Measurements from ENCODE around the gene CAMTA1.

Gene CAMTA1

DNA sequence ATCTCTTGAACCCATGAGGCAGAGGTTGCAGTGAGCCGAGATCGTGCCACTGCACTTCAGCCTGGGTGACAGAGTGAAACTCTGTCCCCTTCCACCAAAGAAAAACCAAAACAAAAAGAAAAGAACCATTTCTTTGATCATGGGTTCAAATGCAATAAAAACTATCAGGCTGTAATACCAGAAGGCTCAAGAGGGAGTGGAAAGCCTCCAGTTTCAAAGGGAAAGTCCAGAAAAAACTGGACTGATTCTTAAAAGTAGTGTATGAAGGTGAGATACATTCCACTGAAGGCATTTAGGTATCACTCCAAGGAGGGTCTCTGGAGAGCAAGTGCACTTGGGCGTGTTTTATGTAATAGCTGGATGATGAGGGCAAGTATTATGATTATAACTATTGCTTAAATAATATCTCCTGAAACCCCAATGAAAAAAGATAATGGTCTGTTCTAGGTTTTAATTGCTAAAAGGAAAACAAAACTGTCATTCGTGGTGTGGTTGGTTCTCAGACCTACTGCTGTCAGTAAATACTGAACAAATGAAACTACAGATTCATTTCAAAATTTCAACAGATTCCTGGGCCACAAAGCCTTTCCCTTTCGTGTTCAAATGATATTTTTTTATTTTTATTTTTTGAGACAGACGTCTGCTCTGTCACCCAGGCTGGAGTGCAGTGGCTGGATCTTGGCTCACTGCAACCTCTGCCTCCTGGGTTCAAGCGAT lies 6.0 kb upstream of the CAMTA1 start:
- Histone ChIP-seq H3K79me2 (ENCODE audit: control insufficient read depth, insufficient read depth, low read length, poor library complexity) (peaks cover 1% of the 10 kb centered on the region), H3K4me1 (ENCODE audit: control insufficient read depth in 1 of 2, insufficient read depth in 2 of 2, low read length in 2 of 2) (no peaks in the 10 kb centered on the region), H4K8ac (ENCODE audit: low read depth, low read length) (no peak overlapping the region), H3K14ac (ENCODE audit: low read length) (no peak overlapping the region), H3K4me3 (ENCODE audit: low read depth, low read length) (no peak overlapping the region), H3K36me3 (ENCODE audit: control insufficient read depth in 1 of 2, insufficient read depth in 2 of 2, low read length in 2 of 2) (no peaks in the 10 kb centered on the region), H2BK12ac (ENCODE audit: low read length) (no peak overlapping the region), H2AK5ac (ENCODE audit: low read length) (no peak overlapping the region), H2AFZ (ENCODE audit: insufficient read depth, low read length, poor library complexity) (no peak overlapping the region), H3K4me2 (ENCODE audit: low read length) (no peak overlapping the region), H3K79me1 (ENCODE audit: low read length) (peaks cover 3% of the 10 kb centered on the region), H3K9me3 (ENCODE audit: insufficient read depth, low read depth, low read length) (peaks cover 2% of the 10 kb centered on the region), H4K91ac (ENCODE audit: low read depth, low read length) (no peak overlapping the region), H2BK120ac (ENCODE audit: insufficient read depth, low read length, poor library complexity) (no peak overlapping the region), H3K27me3 (ENCODE audit: insufficient read depth, low read length) (no peaks in the 10 kb centered on the region), H2BK5ac (ENCODE audit: low read depth, low read length, poor library complexity) (no peak overlapping the region), H3K27ac (ENCODE audit: low read depth, low read length) (no peak overlapping the region), H3K9ac (ENCODE audit: low read length) (no peak overlapping the region), H3K4ac (ENCODE audit: low read depth, low read length) (no peak overlapping the region), H3K18ac (ENCODE audit: low read length) (no peak overlapping the region), H4K12ac (ENCODE audit: low read depth, low read length) (no peak overlapping the region), H3K23ac (ENCODE audit: low read length) (no peak overlapping the region)
- DNase-seq: no peak
- no CpG with 5 or more reads among the region's 7 CpGs for WGBS (ENCODE audit: extremely low coverage, insufficient coverage, insufficient read length)

DNA sequence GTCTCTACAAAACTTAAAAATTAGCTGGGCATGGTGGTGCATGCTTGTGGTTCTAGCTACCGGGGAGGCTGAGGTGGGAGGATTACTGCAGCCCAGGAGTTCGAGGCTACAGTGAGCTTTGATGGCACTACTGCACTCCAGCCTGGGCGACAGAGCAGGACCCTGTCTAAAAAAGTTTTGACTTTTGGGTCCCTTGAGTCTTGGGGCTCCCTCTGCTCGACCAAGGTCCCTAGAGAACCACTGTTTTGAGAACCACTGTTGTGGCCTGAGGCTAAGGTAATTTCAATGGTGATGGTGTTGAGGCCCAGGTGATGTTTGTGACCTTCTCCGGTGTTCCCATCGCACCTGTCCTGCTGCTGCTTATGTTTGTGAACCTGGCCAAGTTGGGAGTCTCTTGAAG lies 3.1 kb upstream of the CAMTA1 start:
- Histone ChIP-seq H3K36me3 (ENCODE audit: control insufficient read depth in 1 of 2, insufficient read depth in 2 of 2, low read length in 2 of 2) (no peaks in the 10 kb centered on the region), H2AK5ac (ENCODE audit: low read length) (no peak overlapping the region), H3K14ac (ENCODE audit: low read length) (no peak overlapping the region), H2BK120ac (ENCODE audit: insufficient read depth, low read length, poor library complexity) (no peak overlapping the region), H3K18ac (ENCODE audit: low read length) (no peak overlapping the region), H3K9ac (ENCODE audit: low read length) (no peak overlapping the region), H2BK5ac (ENCODE audit: low read depth, low read length, poor library complexity) (no peak overlapping the region), H3K23ac (ENCODE audit: low read length) (no peak overlapping the region), H4K8ac (ENCODE audit: low read depth, low read length) (no peak overlapping the region), H4K91ac (ENCODE audit: low read depth, low read length) (no peak overlapping the region), H3K79me2 (ENCODE audit: control insufficient read depth, insufficient read depth, low read length, poor library complexity) (peaks cover 10% of the 10 kb centered on the region), H3K4me1 (ENCODE audit: control insufficient read depth in 1 of 2, insufficient read depth in 2 of 2, low read length in 2 of 2) (peaks cover 5 to 6% of the 10 kb centered on the region in 2 experiments), H4K12ac (ENCODE audit: low read depth, low read length) (no peak overlapping the region), H3K27ac (ENCODE audit: low read depth, low read length) (no peak overlapping the region), H2BK12ac (ENCODE audit: low read length) (no peak overlapping the region), H3K79me1 (ENCODE audit: low read length) (peaks cover 12% of the 10 kb centered on the region), H2AFZ (ENCODE audit: insufficient read depth, low read length, poor library complexity) (no peak overlapping the region), H3K4ac (ENCODE audit: low read depth, low read length) (no peak overlapping the region), H3K4me2 (ENCODE audit: low read length) (no peak overlapping the region), H3K9me3 (ENCODE audit: insufficient read depth, low read depth, low read length) (no peaks in the 10 kb centered on the region), H3K27me3 (ENCODE audit: insufficient read depth, low read length) (peaks cover 2% of the 10 kb centered on the region), H3K4me3 (ENCODE audit: low read depth, low read length) (no peak overlapping the region)
- DNase-seq: no peak
- no CpG with 5 or more reads among the region's 6 CpGs for WGBS (ENCODE audit: extremely low coverage, insufficient coverage, insufficient read length)

DNA sequence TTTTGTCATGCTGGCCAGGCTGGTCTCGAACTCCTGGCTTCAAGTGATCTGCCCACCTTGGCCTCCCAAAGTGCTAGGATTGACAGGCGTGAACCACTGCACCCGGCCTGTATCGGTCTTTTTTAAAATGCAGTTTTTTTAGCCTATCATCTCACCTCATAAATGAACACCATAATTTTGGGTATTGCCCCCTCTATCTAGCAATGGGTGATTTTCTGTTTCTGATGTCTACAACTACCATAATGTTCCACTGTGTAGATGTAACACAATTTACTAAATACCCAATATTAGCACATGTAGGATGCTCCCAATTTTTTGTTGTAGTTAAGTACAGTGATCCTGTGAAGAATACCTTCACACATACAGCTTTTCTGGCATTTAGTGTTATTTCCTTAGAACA lies 2.0 kb upstream of the CAMTA1 start:
- no peak overlapping the region for H3K4me2 ChIP-seq (ENCODE audit: low read length)
- no peak overlapping the region for H2BK5ac ChIP-seq (ENCODE audit: low read depth, low read length, poor library complexity)
- WGBS (ENCODE audit: extremely low coverage, insufficient coverage, insufficient read length): no CpG with 5 or more reads among the region's 4 CpGs

DNA sequence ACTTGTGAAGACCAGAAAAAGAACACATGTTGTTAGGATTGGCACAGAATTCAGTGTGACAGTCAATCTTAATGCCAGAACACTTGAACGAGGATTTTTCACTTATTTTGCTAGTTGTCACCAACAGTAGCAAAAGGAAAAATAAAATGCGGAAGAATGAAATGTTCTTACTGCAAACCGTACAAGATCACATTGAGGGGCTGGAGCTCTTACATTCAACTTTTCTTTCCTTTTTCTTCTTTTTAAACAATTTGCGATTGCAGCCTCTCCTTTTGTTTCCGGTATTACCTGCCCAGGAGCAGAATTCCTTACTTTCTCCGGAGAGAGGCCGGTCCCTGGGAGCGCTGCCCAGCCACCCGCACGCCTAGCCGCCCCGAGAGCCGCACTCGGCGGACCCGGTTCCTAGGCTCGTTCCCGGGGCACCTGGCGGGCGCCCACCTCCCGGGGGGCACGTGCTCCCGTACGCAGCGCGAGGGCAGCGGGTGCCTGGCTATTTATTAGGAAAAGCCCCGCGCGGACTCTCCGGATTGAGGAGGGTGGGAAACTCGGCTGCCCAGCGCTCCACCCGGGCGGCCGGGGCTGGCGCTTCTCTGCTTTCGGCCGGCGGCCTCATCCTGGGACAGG lies 1.2 kb upstream of the CAMTA1 start:
- peak overlapping the region; percentile 74 for H2BK120ac ChIP-seq (ENCODE audit: insufficient read depth, low read length, poor library complexity)
- peaks cover 2% of the 10 kb centered on the region for H3K27me3 ChIP-seq (ENCODE audit: insufficient read depth, low read length)
- H3K27ac ChIP-seq (ENCODE audit: low read depth, low read length): peak overlapping the region; percentile 93
- no peak overlapping the region for H3K18ac ChIP-seq (ENCODE audit: low read length)
- H2BK12ac ChIP-seq (ENCODE audit: low read length): no peak overlapping the region
- H3K79me2 ChIP-seq (ENCODE audit: control insufficient read depth, insufficient read depth, low read length, poor library complexity): peaks cover 10% of the 10 kb centered on the region
- WGBS (ENCODE audit: extremely low coverage, insufficient coverage, insufficient read length): no CpG with 5 or more reads among the region's 40 CpGs
- H2AK5ac ChIP-seq (ENCODE audit: low read length): no peak overlapping the region
- H3K4me1 ChIP-seq (ENCODE audit: control insufficient read depth in 1 of 2, insufficient read depth in 2 of 2, low read length in 2 of 2): peaks cover 5 to 6% of the 10 kb centered on the region in 2 experiments
- peak overlapping the region; percentile 80 for H4K12ac ChIP-seq (ENCODE audit: low read depth, low read length)
- peak overlapping the region; percentile 75 for H3K9ac ChIP-seq (ENCODE audit: low read length)
- peak overlapping the region; percentile 73 for H2AFZ ChIP-seq (ENCODE audit: insufficient read depth, low read length, poor library complexity)
- peaks cover 12% of the 10 kb centered on the region for H3K79me1 ChIP-seq (ENCODE audit: low read length)
- peak overlapping the region; percentile 41 for H3K14ac ChIP-seq (ENCODE audit: low read length)
- H3K4me2 ChIP-seq (ENCODE audit: low read length): peak overlapping the region; percentile 73
- peak overlapping the region; percentile 26 for H3K4ac ChIP-seq (ENCODE audit: low read depth, low read length)
- peak overlapping the region; percentile 62 for H4K91ac ChIP-seq (ENCODE audit: low read depth, low read length)
- no peak overlapping the region for H3K23ac ChIP-seq (ENCODE audit: low read length)
- DNase-seq: peak in 1 of 2 donors; percentile 60
- H4K8ac ChIP-seq (ENCODE audit: low read depth, low read length): peak overlapping the region; percentile 69
- H3K4me3 ChIP-seq (ENCODE audit: low read depth, low read length): peak overlapping the region; percentile 92
- H3K36me3 ChIP-seq (ENCODE audit: control insufficient read depth in 1 of 2, insufficient read depth in 2 of 2, low read length in 2 of 2): no peaks in the 10 kb centered on the region
- no peaks in the 10 kb centered on the region for H3K9me3 ChIP-seq (ENCODE audit: insufficient read depth, low read depth, low read length)
- H2BK5ac ChIP-seq (ENCODE audit: low read depth, low read length, poor library complexity): peak overlapping the region; percentile 86

More for the DNA sequence above, 2.0 kb upstream of the CAMTA1 start:
- Histone ChIP-seq H3K79me2 (ENCODE audit: control insufficient read depth, insufficient read depth, low read length, poor library complexity) (peaks cover 10% of the 10 kb centered on the region), H2BK12ac (ENCODE audit: low read length) (no peak overlapping the region), H3K23ac (ENCODE audit: low read length) (no peak overlapping the region), H3K9me3 (ENCODE audit: insufficient read depth, low read depth, low read length) (no peaks in the 10 kb centered on the region), H3K4ac (ENCODE audit: low read depth, low read length) (no peak overlapping the region), H2AFZ (ENCODE audit: insufficient read depth, low read length, poor library complexity) (no peak overlapping the region), H3K4me1 (ENCODE audit: control insufficient read depth in 1 of 2, insufficient read depth in 2 of 2, low read length in 2 of 2) (peaks cover 5 to 6% of the 10 kb centered on the region in 2 experiments), H2BK120ac (ENCODE audit: insufficient read depth, low read length, poor library complexity) (no peak overlapping the region), H3K79me1 (ENCODE audit: low read length) (peaks cover 12% of the 10 kb centered on the region), H4K12ac (ENCODE audit: low read depth, low read length) (no peak overlapping the region), H4K8ac (ENCODE audit: low read depth, low read length) (no peak overlapping the region), H3K27ac (ENCODE audit: low read depth, low read length) (no peak overlapping the region), H3K27me3 (ENCODE audit: insufficient read depth, low read length) (peaks cover 2% of the 10 kb centered on the region), H4K91ac (ENCODE audit: low read depth, low read length) (no peak overlapping the region), H3K36me3 (ENCODE audit: control insufficient read depth in 1 of 2, insufficient read depth in 2 of 2, low read length in 2 of 2) (no peaks in the 10 kb centered on the region), H2AK5ac (ENCODE audit: low read length) (no peak overlapping the region), H3K4me3 (ENCODE audit: low read depth, low read length) (no peak overlapping the region), H3K18ac (ENCODE audit: low read length) (no peak overlapping the region), H3K9ac (ENCODE audit: low read length) (no peak overlapping the region), H3K14ac (ENCODE audit: low read length) (no peak overlapping the region)
- no peak for DNase-seq
